ENCODE results near the gene CD180.

GRCh38 chr5:67133217-67133616 lies 63.4 kb downstream of the CD180 start:
- TF ChIP-seq CTCF (IDR thresholded peaks at IDR 0.05; ENCODE audit: poor library complexity) (no peak), EZH2 (IDR thresholded peaks at IDR 0.05; ENCODE audit: borderline replicate concordance) (no peak), EZH2phosphoT487 (IDR thresholded peaks at IDR 0.05; ENCODE audit: low read depth, severe bottlenecking, unreplicated experiment) (no peak)
